SK-N-SH (cell line): Measurements from ENCODE around the gene SCG2. TPM values are rescaled to one million over a fixed set of nuclear protein-coding genes. Genes with fewer than 3 reads are reported as not detected.

ENCODE experiments used
- CTCF ChIA-PET: fragments of 300-600, 350-600 bp; formaldehyde crosslinking; extraction: SDS; loops from one replicate; lab custom pipeline; 2021; lab: Yijun Ruan, JAX
- POLR2A ChIA-PET: fragments of 350-600 bp; sonication (Branson Sonifier 250); formaldehyde crosslinking; extraction: SDS; loops from one replicate; lab custom pipeline; 2020; ENCODE audit warnings: antibody characterized with exemption, inconsistent platforms; lab: Yijun Ruan, JAX
- DNase-seq: peaks from one replicate; pipeline ENCODE4 v3.0.0; 2012
- H2AFZ ChIP-seq: fragments of 200-600 bp; sonication (generic); 2 replicates; pipeline ENCODE4 v1.8.1; 2016; ENCODE audit warnings: antibody characterized with exemption, mild to moderate bottlenecking, low read depth
- H3F3A ChIP-seq: fragments of 200-600 bp; sonication (generic); replicated peaks from 2 replicates; pipeline ENCODE3; 2016; ENCODE audit warnings: antibody characterized with exemption, mild to moderate bottlenecking; ENCODE audit not compliant: insufficient read depth
- H3K27ac ChIP-seq, 2 experiments: fragments of 200-500 bp in 1 of 2; fragments of 200-600 bp in 1 of 2; sonication (Bioruptor generic) in 1 of 2; sonication (generic), shearing (Covaris generic) in 1 of 2; 2 replicates each; pipeline versions ENCODE4 v1.5.1 to v1.6.1; 2014 to 2016; ENCODE audit warnings: low read depth in 2 of 2, inconsistent platforms in 1 of 2, low read length in 1 of 2, mild to moderate bottlenecking in 1 of 2, mixed read lengths in 1 of 2
- H3K27me3 ChIP-seq: fragments of 200-600 bp; sonication (generic), shearing (Covaris generic); 2 replicates; pipeline ENCODE4 v1.6.1; 2016; ENCODE audit warnings: mixed run types; ENCODE audit not compliant: insufficient read depth
- H3K36me3 ChIP-seq, 2 experiments: fragments of 200-500 bp in 1 of 2; fragments of 200-600 bp in 1 of 2; sonication (Bioruptor generic) in 1 of 2; sonication (generic) in 1 of 2; replicated peaks in 1 of 2; 2 replicates each; pipeline versions ENCODE3 to v1.5.1; 2014 to 2016; ENCODE audit warnings: low read length in 1 of 2, mild to moderate bottlenecking in 1 of 2; ENCODE audit not compliant: insufficient read depth in 2 of 2, control insufficient read depth in 1 of 2
- H3K4me1 ChIP-seq, 2 experiments: fragments of 200-500 bp in 1 of 2; fragments of 200-600 bp in 1 of 2; sonication (Bioruptor generic) in 1 of 2; sonication (generic), shearing (Covaris generic) in 1 of 2; 2 replicates each; pipeline versions ENCODE4 v1.5.1 to v1.6.1; 2014 to 2016; ENCODE audit warnings: low read depth in 1 of 2, low read length in 1 of 2, mixed run types in 1 of 2; ENCODE audit not compliant: insufficient read depth in 2 of 2, control insufficient read depth in 1 of 2
- H3K4me2 ChIP-seq: fragments of 200-600 bp; sonication (generic), shearing (Covaris generic); 2 replicates; pipeline ENCODE4 v1.6.1; 2017; ENCODE audit warnings: mixed run types
- H3K4me3 ChIP-seq, 2 experiments: fragments of 200-500 bp in 1 of 2; fragments of 200-600 bp in 1 of 2; sonication (Bioruptor generic) in 1 of 2; sonication (generic), shearing (Covaris generic) in 1 of 2; 2 replicates each; pipeline versions ENCODE4 v1.5.1 to v1.8.1; 2014 to 2016; ENCODE audit warnings: low read depth in 2 of 2, inconsistent platforms in 1 of 2, low read length in 1 of 2, mild to moderate bottlenecking in 1 of 2, mixed read lengths in 1 of 2, moderate library complexity in 1 of 2
- H3K79me2 ChIP-seq: fragments of 200-600 bp; sonication (generic); 2 replicates; pipeline ENCODE4 v1.8.1; 2017; ENCODE audit warnings: mild to moderate bottlenecking; ENCODE audit not compliant: insufficient read depth
- H3K9ac ChIP-seq: fragments of 200-600 bp; sonication (generic); 2 replicates; pipeline ENCODE4 v1.6.1; 2017; ENCODE audit warnings: mixed run types
- H3K9me2 ChIP-seq: fragments of 200-600 bp; sonication (generic); 2 replicates; pipeline ENCODE4 v1.6.1; 2017; ENCODE audit warnings: mixed run types
- H3K9me3 ChIP-seq: fragments of 200-600 bp; sonication (generic); 2 replicates; pipeline ENCODE4 v1.6.1; 2017; ENCODE audit warnings: mixed run types, mild to moderate bottlenecking, moderate library complexity
- H4K20me1 ChIP-seq: fragments of 200-600 bp; sonication (generic); 2 replicates; pipeline ENCODE4 v1.6.1; 2017; ENCODE audit warnings: mild to moderate bottlenecking, mixed run types; ENCODE audit not compliant: insufficient read depth
- CHD2 ChIP-seq: fragments of 150-350 bp; IDR thresholded peaks from 2 replicates; pipeline ENCODE4 v1.6.1; 2018; ENCODE audit warnings: low read length; ENCODE audit not compliant: partially characterized antibody
- CTCF ChIP-seq: fragments of 200-600 bp; sonication (generic); IDR thresholded peaks from 2 replicates; pipeline ENCODE4 v1.6.1; 2017; ENCODE audit warnings: antibody characterized with exemption, mild to moderate bottlenecking, moderate library complexity
- ELF1 ChIP-seq: IDR thresholded peaks from 2 replicates; pipeline ENCODE4 v1.4.0; 2012
- EZH2phosphoT487 ChIP-seq: fragments of 200-600 bp; sonication (generic); IDR thresholded peaks from 2 replicates; pipeline ENCODE4 v1.6.1; 2017; ENCODE audit warnings: low read depth, mixed run types, mild to moderate bottlenecking, antibody characterized with exemption, moderate library complexity, borderline replicate concordance
- FOSL2 ChIP-seq: IDR thresholded peaks from 2 replicates; pipeline ENCODE4 v1.4.0; 2012; ENCODE audit warnings: low read depth, mild to moderate bottlenecking, moderate library complexity, borderline replicate concordance
- FOXJ3 ChIP-seq: sonication (generic); formaldehyde crosslinking; IDR thresholded peaks from 2 replicates; pipeline ENCODE4 v1.5.1; 2020; ENCODE audit warnings: mild to moderate bottlenecking, missing genetic modification reagents
- FOXM1 ChIP-seq: IDR thresholded peaks from 2 replicates; pipeline ENCODE4 v1.4.0; 2012; ENCODE audit warnings: low read depth, mild to moderate bottlenecking
- GABPA ChIP-seq: IDR thresholded peaks from 2 replicates; pipeline ENCODE4 v1.4.0; 2012; ENCODE audit warnings: low read depth, mild to moderate bottlenecking
- GATA2 ChIP-seq: sonication (generic); formaldehyde crosslinking; IDR thresholded peaks from 2 replicates; pipeline ENCODE4 v1.5.0; 2020; ENCODE audit warnings: mild to moderate bottlenecking, missing genetic modification reagents
- IRF3 ChIP-seq: fragments of 150-350 bp; IDR thresholded peaks from 2 replicates; pipeline ENCODE4 v1.6.1; 2016; ENCODE audit warnings: mild to moderate bottlenecking, low read depth, low read length
- JUND ChIP-seq: IDR thresholded peaks from 2 replicates; pipeline ENCODE4 v1.4.0; 2012
- MAX ChIP-seq: IDR thresholded peaks from 2 replicates; pipeline ENCODE4 v1.4.0; 2012; ENCODE audit warnings: low read depth
- MEF2A ChIP-seq: IDR thresholded peaks from 2 replicates; pipeline ENCODE4 v1.4.0; 2012; ENCODE audit warnings: low read depth, borderline replicate concordance
- MXI1 ChIP-seq: IDR thresholded peaks from 2 replicates; pipeline ENCODE4 v1.6.1; 2012; ENCODE audit warnings: mild to moderate bottlenecking, low read depth, low read length, improper control_type of control experiment
- NRF1 ChIP-seq: IDR thresholded peaks from 2 replicates; pipeline ENCODE4 v1.6.1; 2012; ENCODE audit warnings: low read depth, mild to moderate bottlenecking, low read length
- PBX3 ChIP-seq: IDR thresholded peaks from 2 replicates; pipeline ENCODE4; 2012
- RAD21 ChIP-seq: IDR thresholded peaks from 2 replicates; pipeline ENCODE4 v1.6.1; 2012; ENCODE audit warnings: mild to moderate bottlenecking, low read length
- RCOR1 ChIP-seq: fragments of 150-350 bp; IDR thresholded peaks from 2 replicates; pipeline ENCODE4 v1.6.1; 2017; ENCODE audit warnings: antibody characterized with exemption, low read length
- RFX5 ChIP-seq: IDR thresholded peaks from 2 replicates; pipeline ENCODE4 v1.6.1; 2012; ENCODE audit warnings: mild to moderate bottlenecking, improper control_type of control experiment, low read length
- RXRA ChIP-seq: IDR thresholded peaks from 2 replicates; pipeline ENCODE4 v1.4.0; 2012; ENCODE audit warnings: low read depth, mild to moderate bottlenecking, borderline replicate concordance
- SMC3 ChIP-seq: IDR thresholded peaks from 2 replicates; pipeline ENCODE4 v1.6.1; 2012; ENCODE audit warnings: low read depth, low read length, improper control_type of control experiment
- TAF1 ChIP-seq: IDR thresholded peaks from 2 replicates; pipeline ENCODE4 v1.6.1; 2012; ENCODE audit warnings: low read depth, mild to moderate bottlenecking, low read length, moderate library complexity, borderline replicate concordance
- TCF12 ChIP-seq: IDR thresholded peaks from 2 replicates; pipeline ENCODE4 v1.4.0; 2012
- TEAD4 ChIP-seq: IDR thresholded peaks from 2 replicates; pipeline ENCODE4 v1.4.0; 2012; ENCODE audit warnings: mild to moderate bottlenecking, borderline replicate concordance; ENCODE audit not compliant: insufficient read depth
- USF1 ChIP-seq: IDR thresholded peaks from 2 replicates; pipeline ENCODE4 v1.4.0; 2012; ENCODE audit warnings: low read depth, borderline replicate concordance
- USF2 ChIP-seq: fragments of 150-350 bp; IDR thresholded peaks from 2 replicates; pipeline ENCODE4 v1.6.1; 2017; ENCODE audit warnings: antibody characterized with exemption, low read length, low read depth, borderline replicate concordance
- YY1 ChIP-seq: IDR thresholded peaks from 2 replicates; pipeline ENCODE4 v1.4.0; 2012; ENCODE audit warnings: low read depth, mild to moderate bottlenecking
- ZBTB33 ChIP-seq: IDR thresholded peaks from 2 replicates; pipeline ENCODE4 v1.4.0; 2012; ENCODE audit warnings: low read depth, borderline replicate concordance
- WGBS: methylation state at CpG from one replicate; pipeline ENCODE4 v1.1.6; 2017; ENCODE audit warnings: low lambda C conversion rate; 5-methylcytosine and 5-hydroxymethylcytosine counted together
- polyA plus RNA-seq, 3 experiments: library from polyadenylated mRNA; depleted of rRNA; stranded (reverse); fragments of >200 nt; gene quantifications; 2 replicates each; pipeline ENCODE4 v1.2.3, GENCODE V29; 2012

SCG2 gene
- polyA plus RNA-seq, 1 of the 3 experiments (the other 2 are of a cell fraction), result 373 TPM

GRCh38 chr2:223548194-223548593, 54.0 kb downstream of the SCG2 start:
- H3K4me3 ChIP-seq, result peak overlapping the region; percentile 28 to 32; a peak in 3 of 4 replicates
- peak overlapping the region; percentile 48 for H3K4me2 ChIP-seq
- POLR2A ChIA-PET, result no interaction called here
- no peak overlapping the region for H2AFZ ChIP-seq
- peaks cover 25% of the 10 kb centered on the region for H3F3A ChIP-seq
- no peaks in the 10 kb centered on the region for H4K20me1 ChIP-seq
- H3K9me3 ChIP-seq, result no peaks in the 10 kb centered on the region
- WGBS, result 16% methylated on average over 5 of the region's 5 CpGs
- peaks cover 31% of the 10 kb centered on the region for H3K79me2 ChIP-seq
- H3K27me3 ChIP-seq, result no peaks in the 10 kb centered on the region
- no peaks in the 10 kb centered on the region for H3K9me2 ChIP-seq
- H3K36me3 ChIP-seq, result no peaks in the 10 kb centered on the region
- peak overlapping the region; percentile 52; the same call in 1 of the 2 replicates for H3K9ac ChIP-seq
- peak overlapping the region; percentile 89 to 93; a peak in 3 of 4 replicates for H3K27ac ChIP-seq
- peaks cover 25 to 30% of the 10 kb centered on the region in 2 experiments for H3K4me1 ChIP-seq
- DNase-seq, result no peak
- CTCF ChIA-PET, result interaction anchor here (1.2 kb wide), 1 partner anchor 12 kb away, joined by 4 read pairs; no protein-coding TSS in a partner anchor
- TF ChIP-seq ELF1, result no peak
- TF ChIP-seq IRF3, result no peak
- TF ChIP-seq NRF1, result no peak
- peak; percentile 16; the same call in 1 of the 2 replicates for TF ChIP-seq TEAD4
- TF ChIP-seq CHD2, result no peak
- no peak for TF ChIP-seq GABPA
- no peak for TF ChIP-seq YY1
- no peak for TF ChIP-seq RAD21
- peak; percentile 4; the same call in 1 of the 2 replicates for TF ChIP-seq FOSL2
- TF ChIP-seq MXI1, result no peak
- TF ChIP-seq TAF1, result no peak
- no peak for TF ChIP-seq FOXJ3
- TF ChIP-seq JUND, result no peak
- TF ChIP-seq MAX, result no peak; the same call in 1 of the 2 replicates
- no peak for TF ChIP-seq FOXM1
- TF ChIP-seq RCOR1, result 0 out of 2 replicates have a peak, but pooled peaks have one; percentile 6
- TF ChIP-seq SMC3, result no peak
- TF ChIP-seq ZBTB33, result no peak
- no peak; the same call in 1 of the 2 replicates for TF ChIP-seq MEF2A
- no peak for TF ChIP-seq EZH2phosphoT487
- TF ChIP-seq GATA2 (CRISPR knock-in tag), result no peak
- TF ChIP-seq TCF12, result peak; percentile 87
- TF ChIP-seq CTCF, result no peak
- TF ChIP-seq USF2, result no peak
- no peak for TF ChIP-seq RFX5
- TF ChIP-seq PBX3, result peak; percentile 72
- no peak for TF ChIP-seq RXRA
- no peak for TF ChIP-seq USF1
